Aorta (tissue), 5 donors: ENCODE data around the gene LZTFL1. TPM values are rescaled to one million over a fixed set of nuclear protein-coding genes. Genes with fewer than 3 reads are reported as not detected.

Experiments used
- ATAC-seq: fragments of 200-7000 bp; cut with Tn5 transposase; one replicate; pipeline ENCODE4 v1.9.1; 2022; ENCODE audit warnings: moderate library complexity; ENCODE audit not compliant: low FRiP score
- DNase-seq, 2 donors: peaks; one replicate each; pipeline ENCODE4 v3.0.0-alpha.2; 2020
- H3K27ac ChIP-seq, 2 donors: one replicate each; pipeline ENCODE4 v1.5.1; 2013; ENCODE audit warnings: low read length in 2 of 2, mild to moderate bottlenecking in 2 of 2, moderate library complexity in 2 of 2, control low read depth in 1 of 2, inconsistent platforms in 1 of 2, low read depth in 1 of 2
- H3K27me3 ChIP-seq, 2 donors: one replicate each; pipeline ENCODE4 v1.6.1; 2013; ENCODE audit warnings: control low read depth in 1 of 2, low read length in 1 of 2, mild to moderate bottlenecking in 1 of 2, moderate library complexity in 1 of 2; ENCODE audit not compliant: insufficient read depth in 2 of 2, control insufficient read depth in 1 of 2
- H3K36me3 ChIP-seq, 2 donors: one replicate each; pipeline ENCODE4 v1.6.1; 2013; ENCODE audit warnings: control low read depth in 1 of 2, low read length in 1 of 2, mild to moderate bottlenecking in 1 of 2; ENCODE audit not compliant: insufficient read depth in 2 of 2, control insufficient read depth in 1 of 2
- H3K4me1 ChIP-seq, 2 donors: one replicate each; pipeline ENCODE4 v1.6.1; 2013; ENCODE audit warnings: low read length in 2 of 2, control low read depth in 1 of 2, mild to moderate bottlenecking in 1 of 2, moderate library complexity in 1 of 2; ENCODE audit not compliant: insufficient read depth in 2 of 2, control insufficient read depth in 1 of 2
- H3K4me3 ChIP-seq, 2 donors: one replicate each; pipeline ENCODE4 v1.5.1; 2013; ENCODE audit warnings: low read length in 2 of 2, control low read depth in 1 of 2, mild to moderate bottlenecking in 1 of 2
- H3K9me3 ChIP-seq: one replicate; pipeline ENCODE4 v1.6.1; 2013; ENCODE audit warnings: mild to moderate bottlenecking, low read length; ENCODE audit not compliant: control insufficient read depth
- WGBS, 2 donors: extraction: QIAGEN DNeasy Blood & Tissue Kit; methylation state at CpG; one replicate each; pipeline ENCODE4 v1.1.7; 2013; 5-methylcytosine and 5-hydroxymethylcytosine counted together
- intact Hi-C, 2 donors: fragments of 100-400 bp; cut with DNase I; formaldehyde crosslinking; loops; one replicate each; pipeline versions ENCODE4 v1.14.2 to v1.15.0; 2022
- polyA plus RNA-seq, 2 donors: library from polyadenylated mRNA; stranded (reverse); fragments of 200-250 nt; gene quantifications; one replicate each; pipeline ENCODE4 v1.2.3, GENCODE V29; 2013
- total RNA-seq, 2 donors: library from RNA; stranded (reverse); fragmentation: NEBNext Ultra II Directional; extraction: Animal tissue kit (Norgen Biotek cat#: 25700); gene quantifications; one replicate each; pipeline ENCODE4 v1.2.1, GENCODE V29; 2021
- donor health status: healthy with polysubstance abuse.
- donor health status: Bipolar disorder and iron deficiency.
- donor health status: DM: no; HTN: no; CAD: no.
- donor health status: DM: no; HTN: no; CAD: no.
- donor health status: DM: yes; HTN: yes; CAD: no.

LZTFL1 gene
- total and polyA plus RNA-seq, 4 donors: 9.8 to 16.3 (median 11.1) TPM

DNA sequence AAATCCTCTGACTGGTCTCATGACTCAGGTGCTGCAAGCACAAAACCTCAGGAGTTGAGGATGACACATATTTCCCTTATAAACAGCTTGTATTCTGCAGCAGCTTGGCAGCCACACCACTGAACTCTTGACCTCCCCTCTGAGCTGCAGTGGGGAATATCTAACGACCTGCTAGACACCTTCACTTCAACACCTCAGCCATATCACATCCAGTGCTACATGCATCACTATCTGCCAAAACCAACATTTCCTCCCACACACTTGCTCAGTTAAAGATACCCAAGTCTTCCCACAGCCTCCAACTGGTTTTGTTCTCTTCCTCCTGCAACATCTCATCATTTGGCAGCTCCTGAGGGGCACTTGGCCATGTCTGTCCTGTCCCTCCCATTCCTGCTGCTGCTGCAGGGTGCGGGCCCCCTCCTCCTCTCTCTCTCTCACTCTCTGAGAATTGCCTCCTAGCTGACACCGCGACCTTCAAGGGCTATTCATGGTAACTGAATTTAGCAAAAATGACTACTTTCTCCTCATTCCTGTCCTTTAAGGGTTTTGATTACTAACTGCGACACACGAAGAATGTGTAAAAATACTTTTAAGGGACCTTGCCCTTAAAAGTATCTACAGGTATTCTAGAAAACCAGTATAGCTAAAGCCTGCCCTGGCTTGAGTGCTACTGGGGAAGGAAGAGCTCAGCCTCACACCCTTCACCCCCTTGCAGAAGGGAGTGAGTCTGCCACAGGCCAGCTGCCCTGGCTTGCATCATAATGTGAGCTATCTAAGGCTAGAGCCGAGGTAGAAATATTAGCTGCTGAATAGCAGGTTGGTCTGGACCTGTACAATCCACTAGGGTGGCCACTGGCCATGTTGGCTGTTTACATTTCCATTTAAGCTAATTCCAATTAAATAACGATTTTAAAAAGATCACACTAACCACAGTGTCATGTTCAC, 39.4 kb upstream of the LZTFL1 start:
- WGBS, 2 donors: 59 to 66% methylated on average over 8 of the region's 8 CpGs
- no peak for ATAC-seq
- intact Hi-C loops: no loop called here

DNA sequence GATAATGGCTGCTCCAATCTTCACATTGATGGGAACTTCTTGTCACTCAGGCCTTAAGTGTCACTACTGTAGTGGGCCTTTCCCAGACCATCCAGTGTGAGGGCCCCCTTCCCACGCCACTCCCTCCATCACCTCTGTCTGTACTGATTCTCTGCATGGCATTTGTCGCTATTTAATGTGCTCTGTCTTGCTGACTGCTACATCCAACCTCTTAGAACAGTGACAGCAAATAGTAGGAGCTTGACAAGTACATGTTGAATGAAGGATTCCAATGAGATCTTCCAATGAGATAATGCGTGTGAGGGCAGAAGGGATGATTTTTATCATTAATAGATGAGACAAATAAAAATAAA, 38.8 kb upstream of the LZTFL1 start:
- no peaks in the 10 kb centered on the region for H3K9me3 ChIP-seq
- no peaks in the 10 kb centered on the region for H3K36me3 ChIP-seq
- intact Hi-C loops: no loop called here
- no peaks in the 10 kb centered on the region for H3K27me3 ChIP-seq
- H3K27ac ChIP-seq: no peak overlapping the region
- DNase-seq (no peak), ATAC-seq (no peak)
- H3K4me3 ChIP-seq: no peak overlapping the region
- no peaks in the 10 kb centered on the region for H3K4me1 ChIP-seq
- WGBS, 2 donors: 78 to 87% methylated on average over 3 of the region's 3 CpGs

More for the DNA sequence above, 39.4 kb upstream of the LZTFL1 start:
- H3K4me1 ChIP-seq: no peaks in the 10 kb centered on the region
- H3K27me3 ChIP-seq: no peaks in the 10 kb centered on the region
- no peak for DNase-seq
- no peaks in the 10 kb centered on the region for H3K9me3 ChIP-seq
- H3K36me3 ChIP-seq: no peaks in the 10 kb centered on the region
- H3K4me3 ChIP-seq: no peak overlapping the region
- no peak overlapping the region for H3K27ac ChIP-seq

GRCh38 chr3:45878124-45878523, 36.2 kb upstream of the LZTFL1 start:
- intact Hi-C loops: no loop called here
- ATAC-seq: no peak
- 77 to 92% methylated on average over 2 of the region's 2 CpGs for WGBS, 2 donors

DNA sequence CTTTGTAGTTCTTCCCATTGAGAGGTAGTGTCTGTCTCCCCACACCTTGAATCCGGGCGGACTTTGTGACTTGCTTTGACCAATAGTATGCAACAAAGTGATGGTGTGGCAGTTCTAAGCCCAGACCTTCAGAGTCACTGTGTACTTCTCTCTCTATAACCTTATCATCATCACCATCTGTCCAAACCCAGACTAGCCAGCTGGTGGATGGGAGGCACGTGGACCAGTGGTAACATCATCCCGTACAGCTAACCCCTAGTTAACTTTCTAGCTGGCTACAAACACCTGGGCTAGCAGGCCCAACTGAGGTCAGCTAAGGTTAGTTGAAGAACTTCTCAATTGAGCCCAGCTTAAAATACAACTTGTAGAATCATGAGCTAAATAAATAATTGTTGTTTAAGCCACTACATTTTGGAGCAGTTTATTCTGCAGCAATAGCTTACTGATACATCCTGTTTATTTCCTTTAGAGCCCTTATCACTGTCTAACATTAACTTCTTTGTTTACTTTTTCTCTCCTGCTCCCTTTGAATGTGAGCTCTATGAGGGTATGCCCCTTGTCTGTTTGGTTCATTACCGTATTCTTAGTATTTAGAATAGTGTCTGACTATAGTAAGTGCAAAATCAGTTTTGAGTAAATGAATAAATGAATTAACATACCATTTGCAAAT, 32.9 kb upstream of the LZTFL1 start:
- 86 to 92% methylated on average over 5 of the region's 5 CpGs for WGBS, 2 donors
- no peak for DNase-seq
- intact Hi-C loops: no loop called here

More at GRCh38 chr3:45878124-45878523, 36.2 kb upstream of the LZTFL1 start:
- Histone ChIP-seq H3K9me3 (no peaks in the 10 kb centered on the region), H3K27me3 (no peaks in the 10 kb centered on the region), H3K36me3 (no peaks in the 10 kb centered on the region), H3K27ac (no peak overlapping the region), H3K4me1 (no peaks in the 10 kb centered on the region), H3K4me3 (no peak overlapping the region)
- DNase-seq: no peak

GRCh38 chr3:45873638-45874037, 31.7 kb upstream of the LZTFL1 start:
- Histone ChIP-seq H3K27me3 (no peaks in the 10 kb centered on the region), H3K9me3 (peaks cover 1% of the 10 kb centered on the region), H3K27ac (no peak overlapping the region), H3K4me3 (no peak overlapping the region), H3K4me1 (no peaks in the 10 kb centered on the region), H3K36me3 (no peaks in the 10 kb centered on the region)
- ATAC-seq (no peak), DNase-seq (no peak)
- WGBS, 2 donors: 79 to 83% methylated on average over 4 of the region's 4 CpGs
- intact Hi-C loops: no loop called here

More for the DNA sequence above, 32.9 kb upstream of the LZTFL1 start:
- no peaks in the 10 kb centered on the region for H3K4me1 ChIP-seq
- no peak overlapping the region for H3K4me3 ChIP-seq
- ATAC-seq: no peak
- no peaks in the 10 kb centered on the region for H3K27me3 ChIP-seq
- H3K36me3 ChIP-seq: no peaks in the 10 kb centered on the region
- H3K27ac ChIP-seq: no peak overlapping the region
- no peaks in the 10 kb centered on the region for H3K9me3 ChIP-seq

- H3K4me3 ChIP-seq: no peak overlapping the region
- no peak overlapping the region for H3K27ac ChIP-seq
- H3K4me1 ChIP-seq: no peaks in the 10 kb centered on the region
- intact Hi-C loops: no loop called here
- H3K9me3 ChIP-seq: peaks cover 1% of the 10 kb centered on the region
- H3K36me3 ChIP-seq: no peaks in the 10 kb centered on the region
- H3K27me3 ChIP-seq: no peaks in the 10 kb centered on the region
- DNase-seq (no peak), ATAC-seq (no peak)
Observed at GRCh38 chr3:45873036-45873435, 31.1 kb upstream of the LZTFL1 start.

GRCh38 chr3:45872569-45872968, 30.6 kb upstream of the LZTFL1 start:
- Histone ChIP-seq H3K27me3 (no peaks in the 10 kb centered on the region), H3K27ac (no peak overlapping the region), H3K9me3 (peaks cover 1% of the 10 kb centered on the region), H3K4me1 (no peaks in the 10 kb centered on the region), H3K36me3 (no peaks in the 10 kb centered on the region), H3K4me3 (no peak overlapping the region)
- no peak for DNase-seq
- WGBS, 2 donors: 61 to 69% methylated on average over 2 of the region's 2 CpGs
- intact Hi-C loops: no loop called here
- no peak for ATAC-seq

- WGBS, 2 donors: 68 to 69% methylated on average over 6 of the region's 6 CpGs
Observed at GRCh38 chr3:45871780-45872179, 29.9 kb upstream of the LZTFL1 start.

DNA sequence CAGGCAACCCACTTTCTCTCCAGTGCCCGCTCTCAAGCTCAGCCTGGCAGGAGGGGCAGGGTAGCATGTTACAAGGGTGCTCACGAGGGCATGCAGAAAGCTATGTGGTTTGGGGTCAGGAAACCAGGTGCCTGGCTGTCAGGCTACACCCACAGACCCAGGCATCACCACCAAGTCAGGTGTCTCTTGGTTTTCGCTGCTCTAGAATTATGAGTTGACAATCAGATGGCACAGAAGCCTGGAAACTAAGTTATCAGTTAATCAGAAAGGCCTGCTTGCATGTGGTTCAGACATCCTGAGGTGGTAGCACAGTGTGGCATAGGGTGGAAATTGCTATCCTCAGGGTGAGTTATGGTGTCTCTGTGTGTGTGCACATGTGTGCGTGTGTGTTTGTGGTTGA, 28.2 kb upstream of the LZTFL1 start:
- no peak overlapping the region for H3K4me3 ChIP-seq
- WGBS, 2 donors: 75 to 80% methylated on average over 4 of the region's 4 CpGs
- no peaks in the 10 kb centered on the region for H3K27me3 ChIP-seq
- DNase-seq (no peak), ATAC-seq (no peak)
- no peak overlapping the region for H3K27ac ChIP-seq
- intact Hi-C loops: no loop called here
- H3K9me3 ChIP-seq: peaks cover 1% of the 10 kb centered on the region
- H3K4me1 ChIP-seq: no peaks in the 10 kb centered on the region
- no peaks in the 10 kb centered on the region for H3K36me3 ChIP-seq

More at GRCh38 chr3:45871780-45872179, 29.9 kb upstream of the LZTFL1 start:
- Histone ChIP-seq H3K4me3 (no peak overlapping the region), H3K36me3 (no peaks in the 10 kb centered on the region), H3K4me1 (no peaks in the 10 kb centered on the region), H3K9me3 (peaks cover 1% of the 10 kb centered on the region), H3K27me3 (no peaks in the 10 kb centered on the region), H3K27ac (no peak overlapping the region)
- intact Hi-C loops: no loop called here
- ATAC-seq (no peak), DNase-seq (no peak)
